Cardiac fibroblast (primary cell): ENCODE results near the gene PATL2.

Source experiments
- DNase-seq, 2 donors: peaks; one replicate each; pipeline versions ENCODE4 v3.0.0 to v3.0.0-alpha.2; 2010; ENCODE audit warnings: low read depth in 2 of 2
- H3K4me3 ChIP-seq, 2 donors: replicated peaks in 1 of 2; 1 replicate in 1 of 2; 2 replicates in 1 of 2; pipeline ENCODE4 v1.5.1; 2011; ENCODE audit warnings: low read depth in 2 of 2, low read length in 2 of 2, mild to moderate bottlenecking in 2 of 2, moderate library complexity in 1 of 2
- CTCF ChIP-seq: IDR thresholded peaks from one replicate; pipeline ENCODE4 v1.5.1; 2011; ENCODE audit warnings: low read depth, mild to moderate bottlenecking, low read length, inconsistent platforms

PATL2 gene

GRCh38 chr15:44716983-44717602, 6.0 kb upstream of the PATL2 start:
- H3K4me3 ChIP-seq, result no peak overlapping the region
- no peak for DNase-seq
- no peak for TF ChIP-seq CTCF

DNA sequence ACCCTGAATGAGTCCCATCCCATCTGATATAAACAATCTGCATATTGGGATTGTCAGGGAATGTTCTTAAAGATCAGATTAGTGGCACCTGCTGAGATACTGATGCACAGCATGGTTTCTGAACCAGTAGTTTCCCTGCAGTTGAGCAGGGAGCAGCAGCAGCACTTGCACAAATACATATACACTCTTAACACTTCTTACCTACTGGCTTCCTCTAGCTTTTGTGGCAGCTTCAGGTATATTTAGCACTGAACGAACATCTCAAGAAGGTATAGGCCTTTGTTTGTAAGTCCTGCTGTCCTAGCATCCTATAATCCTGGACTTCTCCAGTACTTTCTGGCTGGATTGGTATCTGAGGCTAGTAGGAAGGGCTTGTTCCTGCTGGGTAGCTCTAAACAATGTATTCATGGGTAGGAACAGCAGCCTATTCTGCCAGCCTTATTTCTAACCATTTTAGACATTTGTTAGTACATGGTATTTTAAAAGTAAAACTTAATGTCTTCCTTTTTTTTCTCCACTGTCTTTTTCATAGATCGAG, 4.7 kb upstream of the PATL2 start:
- H3K4me3 ChIP-seq, result no peak overlapping the region
- no peak for TF ChIP-seq CTCF
- no peak for DNase-seq

GRCh38 chr15:44715142-44715796, 4.1 kb upstream of the PATL2 start:
- DNase-seq, result no peak
- H3K4me3 ChIP-seq, result no peak overlapping the region
- TF ChIP-seq CTCF, result no peak

DNA sequence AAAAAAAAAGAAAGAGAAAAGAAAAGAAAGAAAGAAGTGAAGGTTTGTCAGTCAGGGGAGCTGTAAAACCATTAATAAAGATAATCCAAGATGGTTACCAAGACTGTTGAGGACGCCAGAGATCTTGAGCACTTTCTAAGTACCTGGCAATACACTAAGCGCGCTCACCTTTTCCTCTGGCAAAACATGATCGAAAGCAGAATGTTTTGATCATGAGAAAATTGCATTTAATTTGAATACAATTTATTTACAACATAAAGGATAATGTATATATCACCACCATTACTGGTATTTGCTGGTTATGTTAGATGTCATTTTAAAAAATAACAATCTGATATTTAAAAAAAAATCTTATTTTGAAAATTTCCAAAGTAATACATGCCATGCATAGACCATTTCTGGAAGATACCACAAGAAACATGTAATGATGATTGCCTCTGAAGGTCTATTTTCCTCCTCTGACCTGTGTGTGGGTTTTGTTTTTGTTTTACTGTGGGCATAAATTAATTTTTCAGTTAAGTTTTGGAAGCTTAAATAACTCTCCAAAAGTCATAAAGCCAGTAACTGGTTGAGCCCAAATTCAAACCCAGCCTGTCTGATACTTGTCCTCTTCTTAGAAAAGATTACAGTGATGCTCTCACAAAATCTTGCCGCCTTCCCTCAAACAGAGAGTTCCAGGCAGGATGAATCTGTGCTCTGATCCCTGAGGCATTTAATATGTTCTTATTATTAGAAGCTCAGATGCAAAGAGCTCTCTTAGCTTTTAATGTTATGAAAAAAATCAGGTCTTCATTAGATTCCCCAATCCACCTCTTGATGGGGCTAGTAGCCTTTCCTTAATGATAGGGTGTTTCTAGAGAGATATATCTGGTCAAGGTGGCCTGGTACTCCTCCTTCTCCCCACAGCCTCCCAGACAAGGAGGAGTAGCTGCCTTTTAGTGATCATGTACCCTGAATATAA, 2.2 kb upstream of the PATL2 start:
- TF ChIP-seq CTCF, result peak; percentile 40
- H3K4me3 ChIP-seq, result peak overlapping the region; percentile 68 to 99
- peak; percentile 49 to 56 for DNase-seq

- peak overlapping the region; percentile 68 to 99 for H3K4me3 ChIP-seq
- TF ChIP-seq CTCF, result no peak
- peak; percentile 92 for DNase-seq
These were observed 1.4 kb upstream of the PATL2 start for GRCh38 chr15:44712346-44713005.

DNA sequence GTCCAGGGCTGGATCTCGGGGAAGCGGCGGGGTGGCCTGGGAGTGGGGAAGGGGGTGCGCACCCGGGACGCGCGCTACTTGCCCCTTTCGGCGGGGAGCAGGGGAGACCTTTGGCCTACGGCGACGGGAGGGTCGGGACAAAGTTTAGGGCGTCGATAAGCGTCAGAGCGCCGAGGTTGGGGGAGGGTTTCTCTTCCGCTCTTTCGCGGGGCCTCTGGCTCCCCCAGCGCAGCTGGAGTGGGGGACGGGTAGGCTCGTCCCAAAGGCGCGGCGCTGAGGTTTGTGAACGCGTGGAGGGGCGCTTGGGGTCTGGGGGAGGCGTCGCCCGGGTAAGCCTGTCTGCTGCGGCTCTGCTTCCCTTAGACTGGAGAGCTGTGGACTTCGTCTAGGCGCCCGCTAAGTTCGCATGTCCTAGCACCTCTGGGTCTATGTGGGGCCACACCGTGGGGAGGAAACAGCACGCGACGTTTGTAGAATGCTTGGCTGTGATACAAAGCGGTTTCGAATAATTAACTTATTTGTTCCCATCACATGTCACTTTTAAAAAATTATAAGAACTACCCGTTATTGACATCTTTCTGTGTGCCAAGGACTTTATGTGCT, 721 bp upstream of the PATL2 start:
- DNase-seq, result peak; percentile 38 to 44
- peak overlapping the region; percentile 68 to 99 for H3K4me3 ChIP-seq
- no peak for TF ChIP-seq CTCF
